ENCODE measurements around the gene KAT6B. TPM values are rescaled to one million over a fixed set of nuclear protein-coding genes. Genes with fewer than 3 reads are reported as not detected.

The KAT6B gene
- total RNA-seq, 1 experiment from 2014 or later, result 14.9 TPM

- H3K4me1 ChIP-seq, result no peaks in the 10 kb centered on the region
- no peaks in the 10 kb centered on the region for H3K9me3 ChIP-seq
- Mint-ChIP-seq H3K27ac (ENCODE audit: unreplicated experiment) (no peak overlapping the region), H3K4me1 (ENCODE audit: low read depth, unreplicated experiment) (no peaks in the 10 kb centered on the region), H3K36me3 (ENCODE audit: insufficient read depth, unreplicated experiment) (no peaks in the 10 kb centered on the region), H3K9me3 (ENCODE audit: unreplicated experiment) (no peaks in the 10 kb centered on the region), H3K4me3 (ENCODE audit: unreplicated experiment) (no peak overlapping the region), H3K27me3 (ENCODE audit: insufficient read depth, unreplicated experiment) (no peaks in the 10 kb centered on the region)
- TF ChIP-seq CTCF (IDR thresholded peaks at IDR 0.05; ENCODE audit: insufficient read depth in 1 of 2, low read depth in 1 of 2, low read length in 1 of 2, severe bottlenecking in 1 of 2, unreplicated experiment in 1 of 2), result no peak
- intact Hi-C loops (cut with micrococcal nuclease; ENCODE audit: unreplicated experiment), result no loop called here
- H3K4me3 ChIP-seq (ENCODE audit: low read depth, low read length), result no peak overlapping the region
- DNase-seq, result no peak
- CTCF ChIA-PET, result no interaction called here
- POLR2A ChIA-PET, result no interaction called here
- BruUV-seq (replicated peaks), result no TSS peak
- H3K27me3 ChIP-seq (replicated peaks; ENCODE audit: control insufficient read depth, insufficient read depth, low read length), result no peaks in the 10 kb centered on the region
- no peaks in the 10 kb centered on the region for H3K36me3 ChIP-seq (ENCODE audit: control insufficient read depth, insufficient read depth, low read length)
Measured at GRCh38 chr10:74854610-74855009, 28.2 kb downstream of the KAT6B start.

- H3K36me3 ChIP-seq (ENCODE audit: control insufficient read depth, insufficient read depth, low read length), result no peaks in the 10 kb centered on the region
- Mint-ChIP-seq H3K36me3 (ENCODE audit: insufficient read depth, unreplicated experiment) (no peaks in the 10 kb centered on the region), H3K27ac (ENCODE audit: unreplicated experiment) (no peak overlapping the region), H3K27me3 (ENCODE audit: insufficient read depth, unreplicated experiment) (no peaks in the 10 kb centered on the region), H3K4me1 (ENCODE audit: low read depth, unreplicated experiment) (no peaks in the 10 kb centered on the region), H3K9me3 (ENCODE audit: unreplicated experiment) (no peaks in the 10 kb centered on the region), H3K4me3 (ENCODE audit: unreplicated experiment) (no peak overlapping the region)
- TF ChIP-seq CTCF (IDR thresholded peaks at IDR 0.05; ENCODE audit: insufficient read depth in 1 of 2, low read depth in 1 of 2, low read length in 1 of 2, severe bottlenecking in 1 of 2, unreplicated experiment in 1 of 2), result no peak
- no peak overlapping the region for H3K4me3 ChIP-seq (ENCODE audit: low read depth, low read length)
- H3K9me3 ChIP-seq, result no peaks in the 10 kb centered on the region
- CTCF ChIA-PET, result no interaction called here
- no peak for DNase-seq
- no peaks in the 10 kb centered on the region for H3K4me1 ChIP-seq
- intact Hi-C loops (cut with micrococcal nuclease; ENCODE audit: unreplicated experiment), result no loop called here
- POLR2A ChIA-PET, result no interaction called here
- H3K27me3 ChIP-seq (replicated peaks; ENCODE audit: control insufficient read depth, insufficient read depth, low read length), result no peaks in the 10 kb centered on the region
- BruUV-seq (replicated peaks), result no TSS peak
Measured at GRCh38 chr10:74855027-74855426, 28.6 kb downstream of the KAT6B start.

GRCh38 chr10:74855439-74855838 lies 29.0 kb downstream of the KAT6B start:
- Histone ChIP-seq H3K36me3 (ENCODE audit: control insufficient read depth, insufficient read depth, low read length) (no peaks in the 10 kb centered on the region), H3K4me1 (no peaks in the 10 kb centered on the region), H3K27me3 (replicated peaks; ENCODE audit: control insufficient read depth, insufficient read depth, low read length) (no peaks in the 10 kb centered on the region), H3K4me3 (ENCODE audit: low read depth, low read length) (no peak overlapping the region), H3K9me3 (no peaks in the 10 kb centered on the region)
- H3K9me3 Mint-ChIP-seq (ENCODE audit: unreplicated experiment), result no peaks in the 10 kb centered on the region
- H3K27ac Mint-ChIP-seq (ENCODE audit: unreplicated experiment), result no peak overlapping the region
- ChIA-PET CTCF (no interaction called here), POLR2A (no interaction called here)
- no peak overlapping the region for H3K4me3 Mint-ChIP-seq (ENCODE audit: unreplicated experiment)
- no peaks in the 10 kb centered on the region for H3K36me3 Mint-ChIP-seq (ENCODE audit: insufficient read depth, unreplicated experiment)
- BruUV-seq (replicated peaks), result no TSS peak
- no peaks in the 10 kb centered on the region for H3K4me1 Mint-ChIP-seq (ENCODE audit: low read depth, unreplicated experiment)
- no peak for TF ChIP-seq CTCF (IDR thresholded peaks at IDR 0.05; ENCODE audit: insufficient read depth in 1 of 2, low read depth in 1 of 2, low read length in 1 of 2, severe bottlenecking in 1 of 2, unreplicated experiment in 1 of 2)
- intact Hi-C loops (cut with micrococcal nuclease; ENCODE audit: unreplicated experiment), result no loop called here
- no peaks in the 10 kb centered on the region for H3K27me3 Mint-ChIP-seq (ENCODE audit: insufficient read depth, unreplicated experiment)
- DNase-seq, result no peak
